Activated CD4-positive, alpha-beta T cell treated with anti-CD3 and anti-CD28 coated beads for 24 hours (primary cell): ENCODE data around the gene SLC6A7.

Source experiments
- DNase-seq, 2 donors: peaks; one replicate each; pipeline ENCODE4 v3.0.0-alpha.2; 2020; ENCODE audit warnings: low read depth in 2 of 2

The SLC6A7 gene

DNA sequence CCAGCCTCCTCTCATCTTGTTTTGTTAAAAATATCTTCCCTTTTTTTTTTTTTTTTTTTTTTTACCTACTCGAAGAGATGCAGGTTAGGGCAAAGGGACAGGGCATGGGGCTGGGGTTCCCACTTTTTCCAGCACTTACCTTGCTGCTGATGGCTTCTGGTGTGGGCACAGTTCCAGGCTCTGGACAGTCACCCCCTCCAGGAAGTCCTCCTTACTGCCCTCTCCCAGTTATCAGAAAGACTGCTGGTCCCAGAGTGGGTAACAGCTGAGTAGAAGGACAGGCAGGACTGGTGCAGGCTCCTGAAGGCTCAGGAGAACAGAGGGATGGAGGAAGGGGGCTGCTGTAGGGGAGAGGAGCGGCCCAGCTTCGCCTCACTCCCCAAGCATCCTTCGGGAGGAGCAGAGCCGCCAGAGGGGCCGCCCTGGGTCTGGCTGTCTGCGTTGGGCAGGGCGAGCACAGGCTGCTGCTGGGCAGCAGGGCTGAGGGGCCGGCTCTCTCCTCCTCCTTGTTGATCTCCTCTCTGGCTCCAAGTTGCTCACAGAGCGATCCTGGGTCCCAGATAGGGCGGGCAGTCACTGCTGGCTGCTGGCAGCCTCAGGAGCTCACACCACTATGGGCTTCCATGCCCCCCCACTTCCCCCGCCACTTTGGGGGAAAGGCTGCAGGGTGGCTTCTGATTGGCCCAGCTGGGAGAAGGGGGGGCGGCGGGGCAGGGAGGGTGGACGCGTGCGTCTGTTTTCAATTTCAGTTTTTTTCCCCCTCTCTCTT is 34.4 kb upstream of the SLC6A7 start, which contains the start of gene PDGFRB:
TSS of gene PDGFRB (minus strand) at position 588 of the 769 bp plus-strand sequence. CDS start 18,798 bp downstream, outside the sequence.
- DNase-seq = no peak

DNA sequence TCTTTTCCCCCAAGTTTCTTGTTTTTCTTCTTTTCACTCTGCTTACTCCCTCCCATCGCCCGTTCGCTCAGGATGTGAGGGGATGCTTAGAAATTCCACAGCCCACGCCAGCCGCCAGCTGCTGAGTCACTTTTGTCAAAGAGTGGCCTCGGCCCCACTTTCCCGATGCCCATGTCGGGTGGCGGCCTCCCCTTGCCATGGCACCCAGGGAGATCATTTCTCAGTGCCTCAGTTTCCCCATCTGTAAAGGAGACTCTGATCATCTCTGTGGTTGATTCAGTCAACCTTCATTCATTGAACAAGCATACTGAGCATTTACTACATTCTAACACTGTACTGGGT is 33.9 kb upstream of the SLC6A7 start:
- no peak for DNase-seq

DNA sequence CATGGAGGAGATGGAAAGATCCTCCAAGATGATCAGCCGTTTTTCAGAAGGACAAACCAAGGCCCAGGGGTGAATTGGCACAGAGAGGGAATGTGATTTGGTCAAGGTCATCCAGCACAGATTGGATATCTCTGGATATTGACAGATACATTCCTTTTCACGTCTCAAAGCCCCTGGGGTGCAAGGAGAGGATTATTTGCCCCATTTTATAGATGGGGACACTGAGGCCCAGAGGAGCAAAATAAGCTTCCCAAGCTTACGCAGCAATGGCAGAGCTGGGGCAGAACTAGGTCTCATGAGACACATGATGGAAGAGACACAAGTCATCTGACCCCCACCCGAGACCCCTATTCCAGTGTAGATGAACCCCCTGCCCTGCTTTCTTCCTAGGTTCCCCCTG is 33.3 kb upstream of the SLC6A7 start:
- DNase-seq = no peak

DNA sequence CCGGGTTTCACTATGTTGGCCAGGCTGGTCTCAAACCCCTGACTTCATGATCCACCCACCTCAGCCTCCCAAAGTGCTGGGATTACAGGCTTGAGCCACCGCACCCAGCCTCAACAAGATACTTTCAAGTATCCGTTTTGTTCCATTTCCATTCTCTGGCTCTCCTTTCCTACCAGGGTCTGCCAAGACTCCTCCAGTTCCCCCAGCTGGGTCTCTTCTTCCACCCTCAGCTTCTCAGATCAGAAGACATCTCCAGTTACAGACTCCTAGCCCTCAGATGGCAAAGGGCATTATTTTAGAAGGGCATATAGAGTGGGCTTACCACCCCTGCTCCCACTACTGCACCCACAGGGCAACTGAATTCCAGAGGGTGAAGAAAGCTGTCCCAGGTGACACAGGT is 32.7 kb upstream of the SLC6A7 start:
- no peak for DNase-seq

- DNase-seq = no peak
Measured at GRCh38 chr5:150158170-150158949, 31.5 kb upstream of the SLC6A7 start.

DNA sequence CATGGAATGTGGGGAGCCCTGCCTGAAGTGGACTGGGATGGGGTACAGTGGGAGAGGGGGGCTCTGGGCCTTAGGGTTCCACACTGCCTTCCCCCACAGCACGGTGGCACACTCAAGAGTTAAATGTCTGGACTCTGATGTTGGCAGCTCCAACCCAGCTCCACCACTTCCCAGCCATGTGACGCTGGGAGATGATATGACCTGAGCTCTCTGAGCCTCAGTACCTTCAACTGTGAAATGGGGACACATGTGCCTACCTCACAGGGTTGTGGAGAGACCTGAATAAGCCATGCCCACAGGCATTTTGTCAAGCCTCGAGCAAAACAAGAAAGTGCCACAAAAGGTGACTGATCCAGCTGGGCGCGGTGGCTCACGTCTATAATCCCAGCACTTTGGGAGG is 30.8 kb upstream of the SLC6A7 start:
- DNase-seq = no peak

- no peak for DNase-seq
Measured at GRCh38 chr5:150159741-150160179, 30.1 kb upstream of the SLC6A7 start.

GRCh38 chr5:150160448-150161081 is 29.3 kb upstream of the SLC6A7 start:
- no peak for DNase-seq

- DNase-seq = peak; percentile 67 to 69
Measured at GRCh38 chr5:150161242-150162141, 28.4 kb upstream of the SLC6A7 start.

DNA sequence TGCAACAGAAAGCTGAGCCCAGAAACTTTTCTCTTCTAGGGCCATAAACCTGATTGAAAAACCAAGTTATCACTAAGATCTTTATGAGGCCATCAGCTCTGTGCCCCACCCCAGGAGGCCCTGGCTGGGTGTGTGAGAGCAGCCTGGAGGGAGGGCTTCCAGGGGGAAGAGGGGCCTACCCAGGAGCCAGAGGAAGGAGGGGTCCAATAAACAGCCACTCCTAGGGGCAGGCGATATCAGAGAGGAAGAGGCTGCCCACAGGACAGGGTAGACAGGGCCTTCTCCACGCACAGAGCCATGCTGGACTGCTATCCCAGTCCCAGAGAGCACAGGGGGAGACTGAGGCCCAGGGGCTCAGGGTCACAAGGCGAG is 27.7 kb upstream of the SLC6A7 start:
- no peak for DNase-seq

DNA sequence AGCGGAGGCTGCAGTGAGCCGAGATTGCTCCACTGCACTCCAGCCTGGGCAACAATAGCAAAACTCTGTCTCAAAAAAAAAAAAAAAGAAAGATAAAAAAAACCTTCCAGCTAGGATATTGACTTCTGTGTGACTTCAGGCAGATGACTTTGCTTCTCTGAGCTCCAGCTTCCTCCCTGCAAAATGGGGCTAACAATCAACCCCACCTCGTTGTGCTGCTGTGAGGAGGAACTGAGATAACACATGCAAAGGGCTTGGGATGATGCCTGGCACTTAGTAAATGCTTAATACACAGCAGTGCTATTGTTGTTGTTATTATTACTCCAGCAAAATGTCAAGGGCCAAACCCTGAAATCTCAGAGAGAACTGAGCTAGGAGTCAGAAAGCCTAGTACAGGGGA is 26.8 kb upstream of the SLC6A7 start:
- no peak for DNase-seq

DNA sequence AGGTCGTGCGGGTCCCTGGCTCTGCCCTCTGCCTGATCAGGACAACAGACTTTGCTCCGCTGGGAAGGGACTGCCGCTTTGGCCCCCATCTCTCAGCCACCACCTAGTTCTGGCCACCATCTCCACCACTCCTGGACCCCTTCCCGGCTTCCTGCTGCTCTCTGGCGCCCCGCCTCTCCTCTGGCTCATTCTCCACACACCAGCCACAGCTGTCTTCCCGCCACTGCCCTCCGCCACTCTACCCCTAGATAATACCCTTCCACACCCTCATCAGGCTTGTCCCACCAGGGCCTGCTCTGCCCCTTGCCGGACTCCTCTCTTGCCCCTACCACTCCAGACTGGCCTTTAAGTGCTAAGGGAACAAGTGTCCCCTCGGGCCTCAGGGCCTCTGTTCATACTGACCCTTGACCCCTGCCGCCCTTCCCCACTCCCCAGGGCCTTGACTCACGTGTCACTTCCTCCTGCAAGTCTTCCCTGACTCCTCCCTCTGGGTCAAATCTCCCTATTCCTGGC is 26.3 kb upstream of the SLC6A7 start:
- no peak for DNase-seq

GRCh38 chr5:150164211-150164980 is 25.5 kb upstream of the SLC6A7 start:
- DNase-seq = no peak

GRCh38 chr5:150166037-150166649 is 23.7 kb upstream of the SLC6A7 start:
- DNase-seq = no peak

- DNase-seq = no peak
Measured at GRCh38 chr5:150166650-150167511, 23.0 kb upstream of the SLC6A7 start, which contains the start of gene CDX1. Gene CDX1, plus strand, starts transcription at chr5:150166778. Its CDS starts 99 bp downstream, at chr5:150166877.

DNA sequence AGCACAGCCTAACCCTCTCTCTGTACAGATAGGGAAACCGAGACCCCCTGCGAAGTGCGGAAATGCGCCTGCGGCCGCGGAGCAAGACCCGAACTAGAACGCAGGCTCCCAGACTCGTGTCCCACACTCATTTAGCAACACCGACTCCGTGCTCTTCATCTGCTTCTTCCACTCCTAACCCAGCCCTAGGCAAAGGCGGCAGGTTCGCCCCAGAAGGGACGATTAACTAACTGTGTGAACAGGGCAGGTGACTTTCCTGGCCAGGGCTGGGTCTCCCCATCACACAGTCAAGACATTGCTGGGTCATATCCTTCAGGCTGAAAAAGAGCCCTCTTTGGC is 22.4 kb upstream of the SLC6A7 start:
- no peak for DNase-seq

DNA sequence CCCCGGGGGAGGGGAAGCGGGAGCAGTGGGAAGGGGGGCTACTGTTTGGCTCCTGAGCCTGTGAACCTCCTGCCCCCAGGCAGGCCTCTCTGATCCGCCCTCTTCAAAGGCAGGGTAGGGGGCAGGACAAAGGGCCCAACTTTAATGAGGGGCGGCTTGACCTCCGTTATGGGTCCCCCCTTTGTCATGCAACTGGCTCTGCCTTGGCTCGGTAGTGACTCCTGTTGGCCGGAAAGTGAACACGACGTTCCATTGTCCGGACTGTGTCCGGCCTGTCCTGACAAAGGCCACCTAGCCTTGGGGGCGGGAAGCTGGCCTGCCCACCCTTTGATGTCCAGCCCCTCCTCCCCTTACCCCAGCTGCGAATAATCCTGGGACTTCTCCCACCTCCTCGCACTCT is 22.0 kb upstream of the SLC6A7 start:
- no peak for DNase-seq

DNA sequence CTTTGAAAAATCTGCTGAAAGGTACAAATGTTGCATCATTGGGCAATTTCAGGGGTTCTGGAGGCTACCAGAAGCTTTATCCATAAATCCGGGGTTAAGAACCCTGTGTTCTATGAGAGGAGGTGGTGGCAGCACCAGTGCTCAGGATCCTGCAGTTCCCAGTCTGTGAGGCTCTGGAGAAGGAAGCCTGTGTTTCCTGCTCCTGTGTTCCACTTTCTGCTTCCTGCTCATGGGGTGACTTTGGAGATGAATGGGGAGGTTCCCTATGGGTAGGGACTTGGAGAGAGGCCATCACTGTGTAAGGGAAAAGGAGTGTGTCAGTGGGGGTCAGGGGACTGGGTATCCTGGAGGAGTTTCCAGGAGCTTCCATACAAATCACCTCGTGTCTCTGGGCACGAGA is 21.0 kb upstream of the SLC6A7 start:
- no peak for DNase-seq

DNA sequence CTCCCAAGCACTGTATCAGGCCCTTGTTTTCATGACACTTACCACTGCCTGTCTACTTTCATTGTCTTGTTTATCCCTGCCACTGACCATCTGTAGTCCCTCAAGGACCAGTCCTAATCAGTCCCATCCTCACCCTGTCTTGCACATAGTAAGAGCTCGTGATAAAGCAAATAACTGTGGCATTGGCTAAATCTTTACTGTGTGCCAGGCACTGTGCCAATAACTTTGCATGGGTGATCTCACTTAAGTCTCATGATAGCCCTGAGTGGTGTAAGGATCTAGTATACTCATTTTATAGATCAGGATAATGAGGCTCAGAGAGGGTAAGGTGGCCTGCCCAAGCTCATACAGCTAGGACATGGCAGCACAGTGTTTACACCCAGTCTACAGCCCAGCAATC is 17.7 kb upstream of the SLC6A7 start:
- no peak for DNase-seq
